Activated CD4-positive, alpha-beta memory T cell treated with anti-CD3 and anti-CD28 coated beads, Interleukin-2, amount 10 ng/mL, durations not matched to agents 7 days and 5 days (primary cell): ENCODE data around the gene SCAMP4. TPM values are rescaled to one million over a fixed set of nuclear protein-coding genes. Genes with fewer than 3 reads are reported as not detected.
A peak's percentile ranks its signal among the peaks of the same experiment; 100 is the strongest.

Source experiments
- CTCF ChIA-PET: fragments of 350-600 bp; sonication (Branson Sonifier 250); formaldehyde crosslinking; loops from one replicate; lab custom pipeline; 2021; ENCODE audit warnings: antibody characterized with exemption, inconsistent platforms; lab: Charles Lee
- POLR2A ChIA-PET: fragments of 350-600 bp; sonication (Branson Sonifier 250); formaldehyde crosslinking; loops from one replicate; lab custom pipeline; 2021; ENCODE audit warnings: antibody characterized with exemption; lab: Charles Lee
- DNase-seq: peaks from one replicate; pipeline ENCODE4 v3.0.0-alpha.2; 2020
- H3K27ac Mint-ChIP-seq: one replicate; pipeline ENCODE4 v1.8.0; 2021; ENCODE audit warnings: mild to moderate bottlenecking, mixed read lengths
- H3K27me3 Mint-ChIP-seq: one replicate; pipeline ENCODE4 v1.8.0; 2021; ENCODE audit warnings: mixed read lengths
- H3K36me3 Mint-ChIP-seq: one replicate; pipeline ENCODE4 v1.8.0; 2021; ENCODE audit warnings: low read depth, mixed read lengths
- H3K4me1 Mint-ChIP-seq: one replicate; pipeline ENCODE4 v1.8.0; 2021; ENCODE audit warnings: mixed read lengths
- H3K4me3 Mint-ChIP-seq: one replicate; pipeline ENCODE4 v1.8.0; 2021; ENCODE audit warnings: mild to moderate bottlenecking, mixed read lengths
- H3K9me3 Mint-ChIP-seq: one replicate; pipeline ENCODE4 v1.8.0; 2021; ENCODE audit warnings: mixed read lengths
- total RNA-seq, 2 experiments: library from RNA; stranded (reverse); gene quantifications; one replicate each; pipeline ENCODE4 v1.2.3, GENCODE V29; 2021

SCAMP4 gene
- total RNA-seq = 10 to 100 TPM; 36.5 to 39.7 TPM

GRCh38 chr19:1905110-1905862 is at the start of gene SCAMP4, which contains the start of gene ADAT3:
Gene SCAMP4 (plus strand): TSS chr19:1905399. CDS start chr19:1915020, 9,621 bp downstream.
Gene ADAT3 (plus strand): TSS chr19:1905399. CDS start chr19:1912048, 6,649 bp downstream.
- H3K27me3 Mint-ChIP-seq = no peaks in the 10 kb centered on the region
- H3K4me1 Mint-ChIP-seq = peaks cover 47% of the 10 kb centered on the region
- POLR2A ChIA-PET = interaction anchor here (0.7 to 1.9 kb wide), 8 partner anchors 8 to 48 kb away, joined by 3 to 9 read pairs (median 6); no protein-coding TSS in a partner anchor
- H3K27ac Mint-ChIP-seq = peak within 1 kb of the TSS; percentile 84
- no peaks in the 10 kb centered on the region for H3K9me3 Mint-ChIP-seq
- H3K4me3 Mint-ChIP-seq = peak within 1 kb of the TSS; percentile 94
- CTCF ChIA-PET = interaction anchor here (1.1 to 1.5 kb wide), 3 partner anchors 8 to 41 kb away, joined by 3 to 6 read pairs (median 3); no protein-coding TSS in a partner anchor
- peaks cover 8% of the 10 kb centered on the region for H3K36me3 Mint-ChIP-seq
- peak; percentile 99 for DNase-seq

GRCh38 chr19:1855828-1856255 is 49.4 kb upstream of the SCAMP4 start:
- no peaks in the 10 kb centered on the region for H3K27me3 Mint-ChIP-seq
- peaks cover 4% of the 10 kb centered on the region for H3K36me3 Mint-ChIP-seq
- H3K4me1 Mint-ChIP-seq = peaks cover 58% of the 10 kb centered on the region
- peak overlapping the region; percentile 80 for H3K4me3 Mint-ChIP-seq
- peak overlapping the region; percentile 96 for H3K27ac Mint-ChIP-seq
- peak; percentile 59 for DNase-seq
- CTCF ChIA-PET = interaction anchor here (0.6 to 1.4 kb wide), 4 partner anchors 9 to 30 kb away, joined by 3 to 4 read pairs (median 3); no protein-coding TSS in a partner anchor
- H3K9me3 Mint-ChIP-seq = no peaks in the 10 kb centered on the region
- POLR2A ChIA-PET = interaction anchor here (0.7 to 2.8 kb wide), 14 partner anchors 9 to 446 kb away, joined by 3 to 10 read pairs (median 5); partner anchors contain the start of genes ADAT3 and SCAMP4

GRCh38 chr19:1856345-1856697 is 48.9 kb upstream of the SCAMP4 start:
- H3K27me3 Mint-ChIP-seq = no peaks in the 10 kb centered on the region
- H3K9me3 Mint-ChIP-seq = no peaks in the 10 kb centered on the region
- H3K4me3 Mint-ChIP-seq = peak overlapping the region; percentile 80
- H3K4me1 Mint-ChIP-seq = peaks cover 58% of the 10 kb centered on the region
- H3K36me3 Mint-ChIP-seq = peaks cover 4% of the 10 kb centered on the region
- POLR2A ChIA-PET = interaction anchor here (0.7 to 2.8 kb wide), 13 partner anchors 8 to 446 kb away, joined by 3 to 10 read pairs (median 6); partner anchors contain the start of genes ADAT3 and SCAMP4
- CTCF ChIA-PET = interaction anchor here (1.3 kb wide), 1 partner anchor 30 kb away, joined by 3 read pairs; no protein-coding TSS in a partner anchor
- peak overlapping the region; percentile 96 for H3K27ac Mint-ChIP-seq
- DNase-seq = no peak

- H3K4me1 Mint-ChIP-seq = peaks cover 62% of the 10 kb centered on the region
- POLR2A ChIA-PET = interaction anchor here (0.7 to 2.8 kb wide), 16 partner anchors 8 to 588 kb away, joined by 3 to 11 read pairs (median 6); partner anchors contain the start of genes ADAT3, CIRBP and SCAMP4
- CTCF ChIA-PET = interaction anchor here (1.3 kb wide), 1 partner anchor 31 kb away, joined by 3 read pairs; no protein-coding TSS in a partner anchor
- peak; percentile 59 for DNase-seq
- H3K9me3 Mint-ChIP-seq = no peaks in the 10 kb centered on the region
- H3K4me3 Mint-ChIP-seq = peak overlapping the region; percentile 80
- H3K27me3 Mint-ChIP-seq = no peaks in the 10 kb centered on the region
- H3K27ac Mint-ChIP-seq = peak overlapping the region; percentile 96
- peaks cover 4% of the 10 kb centered on the region for H3K36me3 Mint-ChIP-seq
Measured at GRCh38 chr19:1856698-1857603, 48.2 kb upstream of the SCAMP4 start.

GRCh38 chr19:1857648-1858326 is 47.4 kb upstream of the SCAMP4 start:
- CTCF ChIA-PET = no interaction called here
- H3K4me3 Mint-ChIP-seq = peak overlapping the region; percentile 65
- no peaks in the 10 kb centered on the region for H3K9me3 Mint-ChIP-seq
- H3K27me3 Mint-ChIP-seq = no peaks in the 10 kb centered on the region
- H3K27ac Mint-ChIP-seq = peak overlapping the region; percentile 78
- peaks cover 60% of the 10 kb centered on the region for H3K4me1 Mint-ChIP-seq
- POLR2A ChIA-PET = interaction anchor here (0.7 to 2.8 kb wide), 8 partner anchors 11 to 589 kb away, joined by 3 to 11 read pairs (median 6); partner anchors contain the start of genes ADAT3, CIRBP and SCAMP4
- DNase-seq = no peak
- peaks cover 7% of the 10 kb centered on the region for H3K36me3 Mint-ChIP-seq

- Mint-ChIP-seq H3K4me3 (peak overlapping the region; percentile 39), H3K4me1 (peaks cover 54% of the 10 kb centered on the region), H3K9me3 (no peaks in the 10 kb centered on the region), H3K27me3 (no peaks in the 10 kb centered on the region), H3K36me3 (peaks cover 2% of the 10 kb centered on the region), H3K27ac (peak overlapping the region; percentile 65)
- POLR2A ChIA-PET = interaction anchor here (0.7 to 2.3 kb wide), 6 partner anchors 12 to 589 kb away, joined by 3 to 11 read pairs (median 6); partner anchors contain the start of genes ADAT3, CIRBP and SCAMP4
- CTCF ChIA-PET = no interaction called here
- DNase-seq = no peak
Measured at GRCh38 chr19:1858412-1859081, 46.7 kb upstream of the SCAMP4 start.

GRCh38 chr19:1859331-1859781 is 45.8 kb upstream of the SCAMP4 start:
- H3K27ac Mint-ChIP-seq = peak overlapping the region; percentile 49
- peaks cover 2% of the 10 kb centered on the region for H3K36me3 Mint-ChIP-seq
- DNase-seq = no peak
- no peaks in the 10 kb centered on the region for H3K27me3 Mint-ChIP-seq
- H3K4me1 Mint-ChIP-seq = peaks cover 52% of the 10 kb centered on the region
- H3K4me3 Mint-ChIP-seq = no peak overlapping the region
- CTCF ChIA-PET = no interaction called here
- H3K9me3 Mint-ChIP-seq = no peaks in the 10 kb centered on the region
- POLR2A ChIA-PET = no interaction called here

GRCh38 chr19:1860042-1860775 is 45.0 kb upstream of the SCAMP4 start:
- DNase-seq = peak; percentile 45
- CTCF ChIA-PET = no interaction called here
- Mint-ChIP-seq H3K4me3 (peak overlapping the region; percentile 7), H3K36me3 (peaks cover 2% of the 10 kb centered on the region), H3K27me3 (no peaks in the 10 kb centered on the region), H3K9me3 (no peaks in the 10 kb centered on the region), H3K4me1 (peaks cover 45% of the 10 kb centered on the region), H3K27ac (no peak overlapping the region)
- POLR2A ChIA-PET = interaction anchor here (1.1 to 1.3 kb wide), 2 partner anchors 15 to 24 kb away, joined by 4 read pairs; no protein-coding TSS in a partner anchor

GRCh38 chr19:1860821-1861598 is 44.2 kb upstream of the SCAMP4 start:
- peak overlapping the region; percentile 93 for H3K4me3 Mint-ChIP-seq
- H3K27ac Mint-ChIP-seq = peak overlapping the region; percentile 21
- no peaks in the 10 kb centered on the region for H3K27me3 Mint-ChIP-seq
- H3K4me1 Mint-ChIP-seq = peaks cover 46% of the 10 kb centered on the region
- no peak for DNase-seq
- ChIA-PET CTCF (no interaction called here), POLR2A (interaction anchor here (1.1 to 1.3 kb wide), 2 partner anchors 14 to 23 kb away, joined by 4 read pairs; no protein-coding TSS in a partner anchor)
- peaks cover 2% of the 10 kb centered on the region for H3K36me3 Mint-ChIP-seq
- no peaks in the 10 kb centered on the region for H3K9me3 Mint-ChIP-seq

GRCh38 chr19:1861599-1862031 is 43.6 kb upstream of the SCAMP4 start:
- peaks cover 2% of the 10 kb centered on the region for H3K36me3 Mint-ChIP-seq
- H3K27ac Mint-ChIP-seq = peak overlapping the region; percentile 87
- ChIA-PET POLR2A (no interaction called here), CTCF (no interaction called here)
- DNase-seq = no peak
- peaks cover 43% of the 10 kb centered on the region for H3K4me1 Mint-ChIP-seq
- H3K4me3 Mint-ChIP-seq = peak overlapping the region; percentile 93
- H3K9me3 Mint-ChIP-seq = no peaks in the 10 kb centered on the region
- H3K27me3 Mint-ChIP-seq = no peaks in the 10 kb centered on the region
